Measurements from ENCODE around the gene GNG7. TPM values are rescaled to one million over a fixed set of nuclear protein-coding genes. Genes with fewer than 3 reads are reported as not detected.

GNG7 gene
- total RNA-seq, 1 experiment from 2014 or later: 0.87 TPM

DNA sequence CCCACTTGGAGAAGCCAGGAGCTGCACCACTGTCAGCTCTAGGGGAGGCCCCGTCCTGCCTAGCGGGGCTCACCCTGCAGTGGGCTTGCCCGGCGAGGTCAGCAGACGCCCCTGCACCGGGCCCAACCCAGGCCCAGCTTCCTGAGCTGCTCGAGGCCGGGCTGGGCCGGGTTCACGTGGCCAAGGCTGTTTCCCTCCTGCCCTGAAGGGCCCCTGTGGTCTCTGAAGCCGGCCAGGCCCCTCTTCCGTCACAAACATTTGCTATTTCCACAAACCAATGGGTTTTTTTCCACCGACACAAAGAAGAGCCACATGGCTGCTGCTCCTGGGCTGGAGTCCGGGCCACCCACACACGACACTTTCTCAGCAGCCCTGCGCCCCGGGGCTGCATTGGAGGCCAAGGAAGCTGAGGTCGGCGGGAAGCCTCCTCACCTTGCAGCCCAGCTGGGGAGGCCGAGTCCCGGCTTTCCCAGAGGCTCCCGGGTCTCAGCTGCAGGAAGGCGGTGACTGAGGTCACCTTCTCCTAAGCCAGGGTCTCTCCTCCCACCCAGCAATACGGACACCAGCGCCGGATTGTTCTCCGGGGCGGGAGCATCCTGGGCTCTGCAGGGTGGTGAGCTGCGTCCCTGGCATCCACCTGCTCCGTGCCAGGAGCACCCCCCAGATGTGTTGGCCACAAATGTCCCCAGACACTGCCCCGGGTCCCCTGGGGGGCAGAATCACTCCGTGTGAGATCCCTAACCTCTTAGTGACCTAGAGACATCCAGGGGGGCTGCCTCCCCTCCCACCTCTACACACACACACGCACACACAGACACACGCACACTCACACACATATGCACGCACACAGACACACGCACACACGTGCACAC lies 146.0 kb downstream of the GNG7 start:
- Mint-ChIP-seq H3K4me3 (ENCODE audit: low read depth, unreplicated experiment) (no peak overlapping the region), H3K27ac (ENCODE audit: unreplicated experiment) (no peak overlapping the region), H3K27me3 (ENCODE audit: unreplicated experiment) (no peaks in the 10 kb centered on the region), H3K9me3 (ENCODE audit: low read depth, unreplicated experiment) (no peaks in the 10 kb centered on the region), H3K36me3 (ENCODE audit: insufficient read depth, unreplicated experiment) (no peaks in the 10 kb centered on the region), H3K4me1 (ENCODE audit: low read depth, unreplicated experiment) (no peaks in the 10 kb centered on the region)
- TF ChIP-seq CTCF (IDR thresholded peaks at IDR 0.05; ENCODE audit: unreplicated experiment): no peak
- intact Hi-C loops (cut with micrococcal nuclease; ENCODE audit: unreplicated experiment): no loop called here
- DNase-seq: no peak
- CTCF ChIA-PET: no interaction called here
- BruUV-seq (replicated peaks): no TSS peak

DNA sequence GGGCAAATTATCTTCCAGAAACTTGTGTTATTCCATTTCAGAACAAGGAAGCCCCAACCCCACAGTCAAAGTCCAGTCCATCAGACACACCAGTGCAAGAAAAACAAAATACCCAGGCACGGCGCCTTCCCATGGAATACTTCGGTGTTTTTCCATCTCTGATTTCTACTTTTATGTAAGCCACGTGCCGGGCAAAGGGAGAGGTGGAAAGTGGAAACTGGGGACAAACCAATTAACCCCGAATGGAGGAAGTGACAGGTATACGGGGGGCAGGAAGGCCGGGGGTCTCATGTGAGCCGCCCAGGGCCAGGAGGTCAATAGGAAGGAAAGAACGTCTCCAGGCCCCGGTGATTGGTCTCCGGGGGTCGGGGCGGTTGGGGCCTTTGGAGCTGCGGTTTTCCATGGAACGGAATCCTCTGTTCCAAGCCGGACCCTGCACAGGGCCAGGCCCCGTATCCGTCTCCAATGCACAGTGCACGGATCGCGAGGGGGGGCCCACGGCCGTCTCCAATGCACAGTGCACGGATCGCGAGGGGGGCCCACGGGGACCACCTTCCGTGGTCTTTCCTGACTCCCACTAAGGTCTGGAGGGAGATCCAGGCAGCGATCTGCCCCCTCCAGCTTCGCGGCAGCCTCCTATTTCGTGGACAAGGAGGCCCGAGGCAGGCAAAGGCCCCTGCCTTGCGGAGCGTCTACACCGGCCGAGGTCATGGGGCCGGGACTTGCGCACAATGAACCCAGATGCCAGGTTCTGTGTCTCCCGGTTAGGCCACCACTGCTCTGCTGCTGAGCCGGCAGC lies 146.9 kb downstream of the GNG7 start:
- H3K27me3 Mint-ChIP-seq (ENCODE audit: unreplicated experiment): no peaks in the 10 kb centered on the region
- TF ChIP-seq CTCF (IDR thresholded peaks at IDR 0.05; ENCODE audit: unreplicated experiment): no peak
- intact Hi-C loops (cut with micrococcal nuclease; ENCODE audit: unreplicated experiment): no loop called here
- no peaks in the 10 kb centered on the region for H3K9me3 Mint-ChIP-seq (ENCODE audit: low read depth, unreplicated experiment)
- no peaks in the 10 kb centered on the region for H3K36me3 Mint-ChIP-seq (ENCODE audit: insufficient read depth, unreplicated experiment)
- H3K27ac Mint-ChIP-seq (ENCODE audit: unreplicated experiment): no peak overlapping the region
- CTCF ChIA-PET: no interaction called here
- no TSS peak for BruUV-seq (replicated peaks)
- DNase-seq: no peak
- H3K4me3 Mint-ChIP-seq (ENCODE audit: low read depth, unreplicated experiment): no peak overlapping the region
- no peaks in the 10 kb centered on the region for H3K4me1 Mint-ChIP-seq (ENCODE audit: low read depth, unreplicated experiment)

GRCh38 chr19:2554856-2555255 lies 147.6 kb downstream of the GNG7 start:
- Mint-ChIP-seq H3K36me3 (ENCODE audit: insufficient read depth, unreplicated experiment) (no peaks in the 10 kb centered on the region), H3K27ac (ENCODE audit: unreplicated experiment) (no peak overlapping the region), H3K4me1 (ENCODE audit: low read depth, unreplicated experiment) (no peaks in the 10 kb centered on the region), H3K4me3 (ENCODE audit: low read depth, unreplicated experiment) (no peak overlapping the region), H3K9me3 (ENCODE audit: low read depth, unreplicated experiment) (no peaks in the 10 kb centered on the region), H3K27me3 (ENCODE audit: unreplicated experiment) (no peaks in the 10 kb centered on the region)
- intact Hi-C loops (cut with micrococcal nuclease; ENCODE audit: unreplicated experiment): no loop called here
- CTCF ChIA-PET: no interaction called here
- no peak for DNase-seq
- TF ChIP-seq CTCF (IDR thresholded peaks at IDR 0.05; ENCODE audit: unreplicated experiment): no peak
- no TSS peak for BruUV-seq (replicated peaks)

GRCh38 chr19:2553510-2553909 lies 149.0 kb downstream of the GNG7 start:
- TF ChIP-seq CTCF (IDR thresholded peaks at IDR 0.05; ENCODE audit: unreplicated experiment): no peak
- Mint-ChIP-seq H3K9me3 (ENCODE audit: low read depth, unreplicated experiment) (no peaks in the 10 kb centered on the region), H3K27me3 (ENCODE audit: unreplicated experiment) (no peaks in the 10 kb centered on the region), H3K4me3 (ENCODE audit: low read depth, unreplicated experiment) (no peak overlapping the region), H3K36me3 (ENCODE audit: insufficient read depth, unreplicated experiment) (no peaks in the 10 kb centered on the region), H3K27ac (ENCODE audit: unreplicated experiment) (no peak overlapping the region), H3K4me1 (ENCODE audit: low read depth, unreplicated experiment) (no peaks in the 10 kb centered on the region)
- BruUV-seq (replicated peaks): no TSS peak
- DNase-seq: no peak
- CTCF ChIA-PET: interaction anchor here (0.6 kb wide), 1 partner anchor 38 kb away, joined by 3 read pairs; no protein-coding TSS in a partner anchor
- intact Hi-C loops (cut with micrococcal nuclease; ENCODE audit: unreplicated experiment): no loop called here

Data from Calu3 (cell line).